ENCODE measurements around the gene GPR158. TPM values are rescaled to one million over a fixed set of nuclear protein-coding genes. Genes with fewer than 3 reads are reported as not detected.

GPR158 gene
- total RNA-seq, 1 experiment from 2014 or later, result 2.9 TPM

GRCh38 chr10:25492680-25493079 lies 317.9 kb downstream of the GPR158 start:
- intact Hi-C loops (cut with micrococcal nuclease), result no loop called here
- no peak overlapping the region for H3K4me3 ChIP-seq (replicated peaks in 1 of 2; ENCODE audit: low read depth in 1 of 2, low read length in 2 of 2)
- no peaks in the 10 kb centered on the region for H3K27me3 ChIP-seq (ENCODE audit: insufficient read depth, low read length)
- H3K4me2 ChIP-seq (ENCODE audit: low read length), result peak overlapping the region; percentile 38; the same call in 1 of the 2 replicates
- H3K79me2 ChIP-seq (ENCODE audit: insufficient read depth, low read length), result no peaks in the 10 kb centered on the region
- DNase-seq (ENCODE audit: low read depth, low spot score), result no peak
- CTCF ChIA-PET, result no interaction called here
- BruUV-seq (replicated peaks), result no TSS peak
- RAD21 ChIA-PET (ENCODE audit: low non-redundant PET in 1 of 2, low total read pairs in 2 of 2, uncharacterized antibody in 2 of 2, unreplicated experiment in 2 of 2), result no interaction called here
- no peak overlapping the region for H3K9ac ChIP-seq (ENCODE audit: low read length)
- no peaks in the 10 kb centered on the region for H3K9me2 ChIP-seq (ENCODE audit: insufficient read depth)
- H3K27ac ChIP-seq (ENCODE audit: low read depth, low read length), result no peak overlapping the region; the same call in 1 of the 2 replicates
- POLR2A ChIA-PET, result no interaction called here
- no peak for ATAC-seq
- H3K36me3 ChIP-seq (ENCODE audit: control insufficient read depth in 1 of 2, insufficient read depth in 2 of 2, low read length in 2 of 2), result no peaks in the 10 kb centered on the region; a peak in 1 of 4 replicates
- peaks cover 6 to 12% of the 10 kb centered on the region in 2 experiments; a peak in 3 of 4 replicates for H3K4me1 ChIP-seq (ENCODE audit: control insufficient read depth in 1 of 2, insufficient read depth in 2 of 2, low read length in 2 of 2)
- TF ChIP-seq EGR1 (IDR thresholded peaks at IDR 0.05; ENCODE audit: low read depth) (no peak), POLR2A (IDR thresholded peaks at IDR 0.05; ENCODE audit: borderline replicate concordance, extremely low read depth, insufficient read depth, insufficient read length) (no peak), RAD21 (IDR thresholded peaks at IDR 0.05; ENCODE audit: low read depth) (no peak), EZH2 (IDR thresholded peaks at IDR 0.05) (no peak), ZNF274 (IDR thresholded peaks at IDR 0.05; ENCODE audit: low read depth, low read length) (no peak), JUND (IDR thresholded peaks at IDR 0.05) (no peak), CTCF (IDR thresholded peaks at IDR 0.05 in 2 of 3, conservative IDR thresholded peaks at IDR 0.05 in 1 of 3; ENCODE audit: borderline replicate concordance in 1 of 3, insufficient read depth in 1 of 3, low read depth in 2 of 3, low read length in 2 of 3) (no peak), REST (IDR thresholded peaks at IDR 0.05; ENCODE audit: low read depth) (no peak), TCF7L2 (IDR thresholded peaks at IDR 0.05; ENCODE audit: borderline replicate concordance, extremely low read depth, insufficient read depth, insufficient read length) (no peak), ATF3 (IDR thresholded peaks at IDR 0.05) (no peak), SRF (IDR thresholded peaks at IDR 0.05; ENCODE audit: low read depth) (no peak), CBX3 (IDR thresholded peaks at IDR 0.05; ENCODE audit: low read depth) (no peak), CEBPB (IDR thresholded peaks at IDR 0.05; ENCODE audit: low read depth) (no peak), POLR2AphosphoS5 (IDR thresholded peaks at IDR 0.05; ENCODE audit: low read depth, low read length) (no peak), MAX (IDR thresholded peaks at IDR 0.05) (no peak), ZFX (IDR thresholded peaks at IDR 0.05) (no peak), SP1 (IDR thresholded peaks at IDR 0.05; ENCODE audit: low read depth) (no peak), ZBTB33 (IDR thresholded peaks at IDR 0.05; ENCODE audit: extremely low read depth, insufficient replicate concordance, low read length) (no peak), FOSL1 (IDR thresholded peaks at IDR 0.05; ENCODE audit: low read depth) (no peak)
- no peak overlapping the region for H2AFZ ChIP-seq (ENCODE audit: low read depth, low read length, poor library complexity, severe bottlenecking)
- no peaks in the 10 kb centered on the region for H4K20me1 ChIP-seq (ENCODE audit: insufficient read depth)
- no peaks in the 10 kb centered on the region for H3K9me3 ChIP-seq (ENCODE audit: control insufficient read depth in 1 of 2, insufficient read depth in 1 of 2, low read depth in 1 of 2, low read length in 2 of 2)
